Heart left ventricle (tissue), 13 donors: Measurements from ENCODE around the gene ATXN7.

ENCODE experiments used
- CTCF ChIP-seq, 12 donors: fragments of 200-600 bp; sonication (generic) in 4 of 12; IDR thresholded peaks; one replicate each; pipeline versions ENCODE4 v1.5.0 to v1.8.0; 2018 to 2022; ENCODE audit warnings: antibody characterized with exemption in 12 of 12, mild to moderate bottlenecking in 5 of 12
- POLR2A ChIP-seq, 2 donors: fragments of 450-650 bp; IDR thresholded peaks; one replicate each; pipeline ENCODE4 v1.6.1; 2017; ENCODE audit warnings: antibody characterized with exemption in 2 of 2, mild to moderate bottlenecking in 2 of 2, moderate library complexity in 2 of 2
- donor health status: ischemic (EF 13 %, LVEDD 7.1; RV severe dilation, severe dysfunction).
- donor health status: DM: no; HTN: yes; CAD: no.
- donor health status: DM: no; HTN: no; CAD: no.
- donor health status: ischemic (EF 25% LVEDD 6.9; RV normal size, moderate dysfunction).
- donor health status: ischemic (EF 25% LVEDD 5.7; RV mildly dilated, moderate dysfunction).
- donor health status: ischemic (EF 35%, LVEDD 5.7; RV mildly dilated, moderate dysfunction).
- donor health status: nonischemic (EF 11% LVEDD 7.7; RV severe dilation, severe dysfunction).
- donor health status: DM: yes; HTN: yes; CAD: no.
- donor health status: PGD.
- donor health status: ischemic (EF 29% LVEDD 5.4; RV normal size, mild dysfunction).
- donor health status: nonischemic (EF 23%, LVEDD 6.1; RV moderate dilation, normal function).

GRCh38 chr3:63877737-63878393 is 14.2 kb downstream of the ATXN7 start:
- TF ChIP-seq CTCF (IDR thresholded peaks at IDR 0.05): no peak
- TF ChIP-seq POLR2A (IDR thresholded peaks at IDR 0.05): no peak
